Measurements from ENCODE around the gene ALDH1B1.

ALDH1B1 gene

DNA sequence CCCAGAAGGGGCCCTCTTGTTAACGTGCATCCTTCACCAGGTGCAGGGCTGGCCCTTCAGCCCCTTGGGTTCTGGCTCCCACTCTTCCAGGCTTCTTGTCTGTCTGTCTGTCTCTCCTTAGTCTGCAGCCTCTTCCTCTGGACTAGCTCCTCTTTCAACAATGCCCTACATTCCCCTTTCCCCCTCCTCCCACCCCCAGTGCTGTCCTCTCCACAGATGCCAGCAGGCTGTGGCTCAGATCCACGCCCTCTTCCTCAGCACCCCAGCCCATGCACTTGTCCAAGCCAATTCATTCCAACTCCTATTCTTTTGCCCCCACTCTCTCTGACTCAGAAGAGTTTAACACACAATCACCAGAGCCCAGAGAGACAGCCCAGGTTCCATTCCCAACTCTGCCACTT is 45.2 kb upstream of the ALDH1B1 start:
- TF ChIP-seq, protein P1, sequence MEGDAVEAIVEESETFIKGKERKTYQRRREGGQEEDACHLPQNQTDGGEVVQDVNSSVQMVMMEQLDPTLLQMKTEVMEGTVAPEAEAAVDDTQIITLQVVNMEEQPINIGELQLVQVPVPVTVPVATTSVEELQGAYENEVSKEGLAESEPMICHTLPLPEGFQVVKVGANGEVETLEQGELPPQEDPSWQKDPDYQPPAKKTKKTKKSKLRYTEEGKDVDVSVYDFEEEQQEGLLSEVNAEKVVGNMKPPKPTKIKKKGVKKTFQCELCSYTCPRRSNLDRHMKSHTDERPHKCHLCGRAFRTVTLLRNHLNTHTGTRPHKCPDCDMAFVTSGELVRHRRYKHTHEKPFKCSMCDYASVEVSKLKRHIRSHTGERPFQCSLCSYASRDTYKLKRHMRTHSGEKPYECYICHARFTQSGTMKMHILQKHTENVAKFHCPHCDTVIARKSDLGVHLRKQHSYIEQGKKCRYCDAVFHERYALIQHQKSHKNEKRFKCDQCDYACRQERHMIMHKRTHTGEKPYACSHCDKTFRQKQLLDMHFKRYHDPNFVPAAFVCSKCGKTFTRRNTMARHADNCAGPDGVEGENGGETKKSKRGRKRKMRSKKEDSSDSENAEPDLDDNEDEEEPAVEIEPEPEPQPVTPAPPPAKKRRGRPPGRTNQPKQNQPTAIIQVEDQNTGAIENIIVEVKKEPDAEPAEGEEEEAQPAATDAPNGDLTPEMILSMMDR (IDR thresholded peaks at IDR 0.05; ENCODE audit: low read depth, low read length), result no peak
- DNase-seq (ENCODE audit: low read depth in 2 of 2), result no peak
- H3K4me3 ChIP-seq (replicated peaks in 1 of 2; ENCODE audit: low read depth in 2 of 2, low read length in 2 of 2), result no peak overlapping the region

DNA sequence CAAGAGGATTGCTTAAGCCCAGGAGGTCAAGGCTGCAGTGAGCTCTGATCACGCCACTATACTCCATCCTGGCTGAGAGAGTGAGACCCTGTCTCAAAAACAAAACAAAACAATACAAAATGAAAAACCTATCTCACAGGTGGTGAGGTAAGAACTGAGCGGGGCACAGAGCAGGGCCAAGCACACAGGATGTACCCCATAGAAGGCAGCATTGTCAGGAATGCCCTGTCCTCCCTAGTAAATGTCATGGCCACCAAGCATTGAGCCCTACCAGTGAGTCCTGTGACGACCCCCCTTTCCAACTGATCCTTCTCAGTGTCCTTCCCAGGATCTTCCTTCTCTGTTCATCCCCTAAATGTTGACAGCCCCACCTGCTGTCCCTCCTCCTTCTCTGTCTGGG is 44.6 kb upstream of the ALDH1B1 start:
- TF ChIP-seq, protein P1 (IDR thresholded peaks at IDR 0.05; ENCODE audit: low read depth, low read length), result no peak
- DNase-seq (ENCODE audit: low read depth in 2 of 2), result no peak
- H3K4me3 ChIP-seq (replicated peaks in 1 of 2; ENCODE audit: low read depth in 2 of 2, low read length in 2 of 2), result no peak overlapping the region

DNA sequence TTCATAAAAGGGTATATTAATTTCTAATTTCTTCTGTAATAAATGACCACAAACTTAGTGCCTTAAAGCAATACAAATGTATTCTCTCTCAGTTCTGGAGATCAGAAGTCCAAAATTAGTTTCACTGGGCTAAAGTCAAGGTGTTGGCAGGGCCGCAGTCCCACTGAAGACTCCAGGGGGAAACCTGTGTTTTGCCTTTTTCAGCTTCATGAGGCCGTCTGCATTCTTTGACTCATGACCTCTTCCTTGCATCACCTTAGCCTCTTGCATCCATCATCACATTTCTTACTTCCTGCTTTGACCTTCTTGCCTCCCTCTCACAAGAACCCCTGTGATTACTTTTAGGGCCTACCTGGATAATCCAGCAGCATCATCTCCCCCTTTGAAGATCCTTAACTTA is 42.0 kb upstream of the ALDH1B1 start:
- no peak overlapping the region for H3K4me3 ChIP-seq (replicated peaks in 1 of 2; ENCODE audit: low read depth in 2 of 2, low read length in 2 of 2)
- no peak for DNase-seq (ENCODE audit: low read depth in 2 of 2)
- TF ChIP-seq, protein P1 (IDR thresholded peaks at IDR 0.05; ENCODE audit: low read depth, low read length), result no peak

DNA sequence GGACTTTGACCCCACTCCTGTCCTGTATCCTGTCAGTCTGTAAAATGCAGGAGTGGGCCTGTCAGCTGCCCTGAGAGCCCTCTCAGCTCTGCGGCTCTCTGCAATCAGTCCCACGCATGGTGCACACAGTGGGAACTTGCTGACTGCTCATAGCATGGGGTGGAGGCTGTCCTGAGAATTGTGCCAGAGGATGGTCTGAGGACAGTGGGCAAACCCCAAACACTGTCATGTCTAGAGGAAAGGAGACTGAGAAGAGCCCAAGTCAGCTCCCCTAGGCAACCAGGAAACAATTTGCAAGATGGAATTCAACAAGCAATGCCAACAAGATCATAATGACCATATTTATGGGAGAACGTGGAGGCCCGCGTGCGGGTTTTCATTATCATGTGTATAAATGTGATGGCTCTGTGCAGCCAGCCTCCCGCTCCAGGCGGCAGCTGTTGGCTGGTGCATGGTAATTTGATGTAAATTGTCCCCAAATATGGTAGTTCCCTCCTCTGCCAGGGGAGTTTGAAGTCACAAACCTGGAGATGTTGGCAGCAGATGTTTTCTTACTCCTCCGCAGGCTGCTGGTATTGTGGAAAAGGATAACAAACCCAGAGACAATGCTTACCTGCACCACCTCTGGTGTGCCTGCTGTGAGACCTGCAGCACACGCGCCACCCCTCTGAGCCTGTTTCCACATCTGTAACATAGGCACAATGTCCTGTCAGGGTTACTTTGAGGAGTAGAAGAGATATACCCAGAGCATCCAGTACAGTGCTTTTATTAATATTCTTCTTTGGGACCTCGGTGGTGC is 39.8 kb upstream of the ALDH1B1 start:
- TF ChIP-seq, protein P1 (IDR thresholded peaks at IDR 0.05; ENCODE audit: low read depth, low read length), result no peak
- no peak overlapping the region for H3K4me3 ChIP-seq (replicated peaks in 1 of 2; ENCODE audit: low read depth in 2 of 2, low read length in 2 of 2)
- no peak for DNase-seq (ENCODE audit: low read depth in 2 of 2)

DNA sequence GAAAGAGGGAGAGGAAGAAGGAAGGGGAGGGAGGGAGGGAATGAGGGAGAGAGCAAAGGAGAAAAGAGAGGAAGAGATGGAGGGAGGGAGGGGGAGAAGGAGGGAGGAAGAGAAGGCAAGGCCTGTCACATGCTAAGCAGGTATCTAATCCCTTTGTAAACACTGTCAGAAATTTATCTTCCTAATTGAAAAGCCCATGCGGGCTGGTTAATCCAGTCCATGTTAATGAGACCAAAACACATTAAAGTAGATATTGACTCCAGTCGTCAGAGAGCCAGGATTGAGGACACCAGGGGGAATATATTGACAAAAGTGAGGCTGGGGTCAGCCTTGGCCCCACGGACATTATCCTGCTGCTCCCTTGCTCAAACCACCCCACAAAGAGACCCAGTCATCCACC is 37.4 kb upstream of the ALDH1B1 start:
- H3K4me3 ChIP-seq (replicated peaks in 1 of 2; ENCODE audit: low read depth in 2 of 2, low read length in 2 of 2), result no peak overlapping the region
- DNase-seq (ENCODE audit: low read depth in 2 of 2), result no peak
- TF ChIP-seq, protein P1 (IDR thresholded peaks at IDR 0.05; ENCODE audit: low read depth, low read length), result no peak

DNA sequence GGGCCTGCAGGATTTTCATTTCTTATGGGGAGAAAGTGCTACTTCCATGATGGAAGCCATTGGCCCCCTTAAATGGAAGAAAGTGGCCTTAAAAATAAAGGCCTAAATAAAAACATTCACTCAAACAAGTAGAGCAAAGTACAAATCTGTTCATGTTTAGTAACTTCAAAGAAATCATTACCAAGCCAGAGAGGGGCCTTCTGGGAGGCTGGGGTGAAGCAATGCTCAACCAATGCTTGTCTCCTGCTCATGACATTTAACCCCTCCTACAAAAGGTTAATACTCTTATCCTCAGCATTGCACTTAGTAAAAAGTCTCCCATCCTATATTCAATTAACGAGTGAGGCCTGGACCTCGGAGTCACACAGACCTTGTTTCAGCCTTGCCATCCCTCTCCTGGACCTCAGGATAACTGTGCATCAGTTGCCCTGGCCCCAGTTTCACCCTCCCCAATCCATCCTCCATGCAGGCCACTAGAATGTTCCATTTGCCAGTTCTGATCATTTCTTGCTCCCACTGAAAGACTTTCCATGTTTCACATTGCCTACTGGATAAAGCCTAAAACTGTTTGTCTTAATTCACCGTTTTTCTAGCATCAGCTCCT is 36.9 kb upstream of the ALDH1B1 start:
- no peak overlapping the region for H3K4me3 ChIP-seq (replicated peaks in 1 of 2; ENCODE audit: low read depth in 2 of 2, low read length in 2 of 2)
- TF ChIP-seq, protein P1 (IDR thresholded peaks at IDR 0.05; ENCODE audit: low read depth, low read length), result no peak
- no peak for DNase-seq (ENCODE audit: low read depth in 2 of 2)

Data from cardiac fibroblast (primary cell).